OCI-LY3 (cell line): Measurements from ENCODE around the gene RFNG.

Source experiments
- EZH2phosphoT487 ChIP-seq: fragments of 200-600 bp; shearing (Covaris generic); IDR thresholded peaks from 2 replicates; pipeline ENCODE4 v1.6.1; 2018; ENCODE audit warnings: antibody characterized with exemption, mixed run types, low read depth
- TF ChIP-seq, protein P1 (sequence below): fragments of 200-600, 300-600 bp; sonication (generic); IDR thresholded peaks from 2 replicates; pipeline ENCODE4 v1.5.1; 2014; ENCODE audit warnings: antibody characterized with exemption, low read length, low read depth

DNA sequence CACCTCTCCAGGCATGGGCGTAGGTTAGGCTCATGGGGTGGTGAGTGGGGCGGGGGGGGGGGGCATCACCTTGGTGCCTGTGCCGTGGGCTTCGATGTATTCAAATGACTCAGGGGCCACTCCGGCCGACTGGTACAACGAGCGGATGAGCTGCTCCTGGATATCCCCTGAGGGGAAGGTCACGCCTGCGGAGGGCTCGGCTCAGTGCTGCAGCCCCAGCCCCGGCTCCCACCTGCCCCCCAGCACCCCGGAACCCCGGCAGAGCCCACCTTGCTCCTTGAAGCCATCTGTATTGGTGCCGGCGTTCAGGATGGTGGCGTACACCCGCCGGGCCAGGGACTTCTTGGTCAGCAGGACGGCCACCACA, 41.0 kb upstream of the RFNG start:
- TF ChIP-seq, protein P1, sequence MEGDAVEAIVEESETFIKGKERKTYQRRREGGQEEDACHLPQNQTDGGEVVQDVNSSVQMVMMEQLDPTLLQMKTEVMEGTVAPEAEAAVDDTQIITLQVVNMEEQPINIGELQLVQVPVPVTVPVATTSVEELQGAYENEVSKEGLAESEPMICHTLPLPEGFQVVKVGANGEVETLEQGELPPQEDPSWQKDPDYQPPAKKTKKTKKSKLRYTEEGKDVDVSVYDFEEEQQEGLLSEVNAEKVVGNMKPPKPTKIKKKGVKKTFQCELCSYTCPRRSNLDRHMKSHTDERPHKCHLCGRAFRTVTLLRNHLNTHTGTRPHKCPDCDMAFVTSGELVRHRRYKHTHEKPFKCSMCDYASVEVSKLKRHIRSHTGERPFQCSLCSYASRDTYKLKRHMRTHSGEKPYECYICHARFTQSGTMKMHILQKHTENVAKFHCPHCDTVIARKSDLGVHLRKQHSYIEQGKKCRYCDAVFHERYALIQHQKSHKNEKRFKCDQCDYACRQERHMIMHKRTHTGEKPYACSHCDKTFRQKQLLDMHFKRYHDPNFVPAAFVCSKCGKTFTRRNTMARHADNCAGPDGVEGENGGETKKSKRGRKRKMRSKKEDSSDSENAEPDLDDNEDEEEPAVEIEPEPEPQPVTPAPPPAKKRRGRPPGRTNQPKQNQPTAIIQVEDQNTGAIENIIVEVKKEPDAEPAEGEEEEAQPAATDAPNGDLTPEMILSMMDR = no peak
- no peak for TF ChIP-seq EZH2phosphoT487
